Measurements from ENCODE around the gene CAPN5.
"Not testable (repeated sequence)": the region's sequence is repeated elsewhere in the genome, so short reads cannot be mapped to it uniquely, and the experiment has no call there.

Gene CAPN5

DNA sequence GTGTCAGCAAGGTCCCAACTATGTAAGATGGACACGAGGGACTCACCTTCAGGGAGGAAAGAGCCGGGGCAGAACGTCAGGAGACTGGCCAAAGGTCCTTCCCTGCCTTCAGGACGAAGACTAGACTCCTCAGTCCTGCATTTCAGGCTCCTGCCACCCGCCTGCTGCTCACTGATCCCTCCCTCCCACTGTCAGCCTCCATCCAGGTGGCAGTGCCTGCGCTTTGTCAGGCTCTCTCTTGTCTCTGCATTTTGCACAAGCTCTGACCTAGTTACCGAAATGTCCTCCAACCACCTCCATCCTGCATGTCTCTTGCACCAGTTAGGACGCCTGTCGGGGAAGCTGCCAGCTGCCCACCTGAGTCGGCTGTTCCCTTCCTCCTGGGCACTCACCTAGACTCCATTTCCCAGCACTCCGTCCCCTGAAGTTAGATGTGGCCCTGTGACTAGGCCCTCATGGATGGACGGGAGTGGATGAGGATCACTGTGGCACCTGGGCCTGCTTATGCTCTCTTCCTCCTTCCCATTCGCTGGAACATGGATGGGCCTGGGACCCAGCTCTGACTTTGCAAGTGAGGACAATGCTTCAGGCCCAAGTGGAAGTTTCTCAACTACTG, 24.6 kb upstream of the CAPN5 start:
- in situ Hi-C loops (cut with MboI; ENCODE audit: low sequenced_read_pairs), result no loop called here

GRCh38 chr11:77044356-77044755, 22.4 kb upstream of the CAPN5 start:
- in situ Hi-C loops (cut with MboI; ENCODE audit: low sequenced_read_pairs), result no loop called here

- in situ Hi-C loops (cut with MboI; ENCODE audit: low sequenced_read_pairs), result no loop called here
Measured at GRCh38 chr11:77044886-77045285, 21.9 kb upstream of the CAPN5 start.

- in situ Hi-C loops (cut with MboI; ENCODE audit: low sequenced_read_pairs), result no loop called here
Measured at GRCh38 chr11:77046060-77046501, 20.7 kb upstream of the CAPN5 start.

- in situ Hi-C loops (cut with MboI; ENCODE audit: low sequenced_read_pairs), result no loop called here
Measured at GRCh38 chr11:77047007-77047927, 19.5 kb upstream of the CAPN5 start.

GRCh38 chr11:77047928-77048446, 18.8 kb upstream of the CAPN5 start:
- in situ Hi-C loops (cut with MboI; ENCODE audit: low sequenced_read_pairs), result not testable (repeated sequence)

- in situ Hi-C loops (cut with MboI; ENCODE audit: low sequenced_read_pairs), result no loop called here
Measured at GRCh38 chr11:77049026-77049425, 17.7 kb upstream of the CAPN5 start.

- in situ Hi-C loops (cut with MboI; ENCODE audit: low sequenced_read_pairs), result no loop called here
Measured at GRCh38 chr11:77051511-77051910, 15.3 kb upstream of the CAPN5 start.

- in situ Hi-C loops (cut with MboI; ENCODE audit: low sequenced_read_pairs), result no loop called here
Measured at GRCh38 chr11:77052518-77052917, 14.3 kb upstream of the CAPN5 start.

- in situ Hi-C loops (cut with MboI; ENCODE audit: low sequenced_read_pairs), result no loop called here
Measured at GRCh38 chr11:77053217-77054015, 13.4 kb upstream of the CAPN5 start.

DNA sequence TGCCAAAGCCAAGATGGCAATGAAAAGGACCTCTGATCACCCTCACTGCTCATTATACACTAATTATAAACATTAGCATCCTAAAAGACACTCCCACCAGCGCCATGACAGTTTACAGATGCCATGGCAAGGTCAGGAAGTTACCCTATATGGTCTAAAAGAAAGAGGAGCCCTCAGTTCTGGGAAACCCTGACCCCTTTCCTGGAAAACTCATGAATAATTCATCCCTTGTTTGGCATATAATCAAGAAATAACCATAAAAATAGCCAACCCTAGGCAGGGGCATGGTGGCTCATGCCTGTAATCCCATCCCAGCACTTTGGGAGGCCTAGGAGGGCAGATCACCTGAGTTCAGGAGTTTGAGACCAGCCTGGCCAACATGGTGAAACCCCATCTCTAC, 12.7 kb upstream of the CAPN5 start:
- in situ Hi-C loops (cut with MboI; ENCODE audit: low sequenced_read_pairs), result no loop called here

- in situ Hi-C loops (cut with MboI; ENCODE audit: low sequenced_read_pairs), result no loop called here
Measured at GRCh38 chr11:77055101-77055561, 11.6 kb upstream of the CAPN5 start.

DNA sequence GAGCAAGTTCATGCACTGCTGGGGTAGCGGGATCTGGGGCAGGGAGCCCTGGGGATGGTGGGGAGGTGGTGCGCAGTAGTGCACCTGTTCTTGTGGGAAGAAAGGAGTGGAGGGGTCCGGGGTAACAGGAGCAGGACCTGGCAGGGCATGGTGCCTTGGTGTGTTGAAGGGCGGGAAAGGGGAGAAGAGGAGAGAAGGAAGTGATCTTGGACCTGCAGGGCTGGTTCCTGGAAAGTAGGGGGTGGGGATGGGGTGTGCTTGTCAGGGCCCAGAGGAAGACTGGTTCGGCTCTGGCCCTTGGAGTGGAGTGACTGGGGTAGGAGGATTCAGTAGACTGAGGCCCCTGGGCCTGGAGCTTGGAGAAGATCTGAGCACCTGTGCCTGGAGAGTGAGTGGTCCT, 10.9 kb upstream of the CAPN5 start:
- in situ Hi-C loops (cut with MboI; ENCODE audit: low sequenced_read_pairs), result no loop called here

DNA sequence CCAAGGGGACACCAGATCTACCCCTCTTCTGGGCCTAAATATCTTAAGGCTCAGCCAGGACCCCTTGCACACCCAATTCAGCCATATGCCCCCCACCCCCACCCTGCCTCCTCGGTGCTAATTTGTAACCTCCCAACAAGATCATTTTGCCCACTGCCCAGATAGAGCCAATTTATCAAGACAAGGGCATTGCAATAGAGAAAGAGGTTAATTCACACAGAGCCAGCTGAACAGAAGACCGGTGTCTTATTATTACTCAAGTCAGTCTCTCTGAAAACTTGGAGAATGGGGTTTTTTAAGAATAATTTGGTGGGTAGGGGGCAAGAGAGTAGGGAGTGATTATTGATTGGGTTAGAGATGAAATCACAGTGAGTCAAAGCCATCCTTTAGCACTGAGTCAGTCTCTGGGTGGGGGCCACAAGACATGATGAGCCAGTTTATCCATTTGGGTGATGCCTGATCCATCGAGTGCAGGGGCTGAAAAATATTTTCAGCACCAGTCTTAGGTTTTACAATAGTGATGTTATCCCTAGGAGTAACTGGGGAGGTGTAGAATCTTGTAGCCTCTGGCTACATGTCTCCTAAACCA, 9.9 kb upstream of the CAPN5 start:
- in situ Hi-C loops (cut with MboI; ENCODE audit: low sequenced_read_pairs), result no loop called here

GRCh38 chr11:77057938-77058474, 8.8 kb upstream of the CAPN5 start:
- in situ Hi-C loops (cut with MboI; ENCODE audit: low sequenced_read_pairs), result no loop called here

DNA sequence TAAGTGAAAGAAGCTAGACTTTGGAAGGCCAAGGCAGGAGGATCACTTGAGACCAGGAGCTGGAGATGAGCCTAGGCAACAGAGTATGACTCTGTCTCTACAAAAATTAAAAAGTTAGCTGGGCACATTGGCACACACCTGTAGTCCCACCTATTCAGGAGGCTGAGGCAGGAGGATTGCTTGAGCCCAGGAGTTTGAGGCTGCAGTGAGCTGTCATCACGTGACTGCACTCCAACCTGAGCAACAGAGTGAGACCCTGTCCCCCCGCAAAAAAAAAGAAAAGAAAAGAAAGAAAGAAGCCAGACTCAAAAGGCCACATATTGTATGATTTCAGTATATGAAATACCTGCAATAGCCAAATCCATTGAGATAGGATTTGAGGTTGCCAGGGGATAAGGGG, 7.9 kb upstream of the CAPN5 start:
- in situ Hi-C loops (cut with MboI; ENCODE audit: low sequenced_read_pairs), result no loop called here

DNA sequence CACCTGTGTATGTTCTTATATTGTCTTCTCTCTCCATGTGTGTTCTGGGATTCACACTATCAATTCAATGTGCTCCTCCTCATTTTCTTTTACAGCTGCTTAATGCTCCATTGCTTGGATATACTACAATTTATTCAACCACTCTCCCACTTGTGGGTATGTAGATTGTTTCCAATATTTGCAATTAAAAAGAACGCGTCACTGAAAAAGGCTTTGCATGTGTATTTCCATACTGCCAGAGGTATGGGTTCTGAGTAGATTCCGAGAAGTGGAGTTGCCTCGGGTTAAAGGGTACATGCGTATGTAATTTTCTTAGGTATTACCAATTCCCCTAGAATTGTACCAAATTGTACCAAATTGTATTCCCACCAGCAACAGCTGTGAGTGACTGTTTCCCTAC, 7.0 kb upstream of the CAPN5 start:
- in situ Hi-C loops (cut with MboI; ENCODE audit: low sequenced_read_pairs), result no loop called here

DNA sequence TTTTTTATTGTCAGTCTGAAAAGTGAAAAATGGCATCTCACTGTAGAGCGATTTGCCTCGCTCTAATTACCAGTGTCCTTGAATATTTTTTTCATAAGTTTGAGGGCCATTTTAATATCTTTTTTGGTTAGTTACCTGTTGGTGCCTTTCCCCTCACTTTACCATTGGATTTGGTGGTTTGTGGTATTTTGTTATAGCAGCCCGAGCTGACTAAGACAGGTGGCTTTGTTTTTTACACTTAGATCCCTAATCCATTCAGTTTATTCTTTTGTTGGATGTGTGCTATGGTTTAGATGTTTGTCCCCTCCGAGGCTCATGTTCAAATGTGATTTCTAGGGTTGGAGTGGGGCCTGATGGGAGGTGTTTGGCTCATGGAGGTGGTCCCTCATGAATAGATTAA, 6.5 kb upstream of the CAPN5 start:
- in situ Hi-C loops (cut with MboI; ENCODE audit: low sequenced_read_pairs), result no loop called here

DNA sequence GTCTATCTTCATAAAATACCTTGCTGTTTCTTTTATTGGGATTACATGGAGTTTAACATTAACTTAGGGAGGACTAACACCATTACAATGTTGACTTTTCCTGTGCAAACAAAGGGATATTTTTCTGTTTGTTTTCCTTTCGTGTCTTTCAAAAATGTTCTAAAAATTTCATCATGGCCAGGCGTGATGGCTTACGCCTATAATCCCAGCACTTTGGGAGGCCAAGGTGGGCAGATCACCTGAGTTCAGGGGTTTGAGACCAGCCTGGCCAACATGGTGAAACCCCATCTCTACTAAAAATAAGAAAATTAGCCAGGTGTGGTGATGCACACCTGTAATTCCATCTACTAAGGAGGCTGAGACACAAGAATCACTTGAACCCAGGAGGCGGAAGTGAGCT, 5.5 kb upstream of the CAPN5 start:
- in situ Hi-C loops (cut with MboI; ENCODE audit: low sequenced_read_pairs), result not testable (repeated sequence)

- in situ Hi-C loops (cut with MboI; ENCODE audit: low sequenced_read_pairs), result no loop called here
Measured at GRCh38 chr11:77062924-77063323, 3.8 kb upstream of the CAPN5 start.

DNA sequence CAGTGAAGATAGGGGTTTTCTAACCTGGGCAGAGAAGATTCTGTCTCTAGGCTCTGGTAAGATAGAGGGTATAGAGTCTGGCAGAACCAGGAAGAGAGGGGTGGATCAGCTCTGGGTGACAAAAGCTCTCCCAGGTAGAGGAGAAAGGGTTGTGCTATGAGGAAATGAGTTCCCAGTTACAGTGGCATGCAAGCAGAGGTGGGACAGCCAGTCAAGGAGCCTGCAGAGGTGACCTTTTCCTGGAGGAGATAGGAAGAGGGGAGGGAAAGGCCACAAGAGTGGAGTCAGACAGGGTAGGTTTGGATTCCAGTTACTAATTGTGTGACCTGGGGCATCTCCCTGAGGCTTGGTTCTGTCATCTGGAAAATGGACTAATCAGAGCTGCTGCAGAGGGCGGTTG, 3.4 kb upstream of the CAPN5 start:
- in situ Hi-C loops (cut with MboI; ENCODE audit: low sequenced_read_pairs), result no loop called here
